K562 (cell line): ENCODE measurements around the gene ATF5. TPM values are rescaled to one million over a fixed set of nuclear protein-coding genes. Genes with fewer than 3 reads are reported as not detected.

Experiments used
- ARNT ChIP-seq, 2 experiments: fragments of 450-650 bp; IDR thresholded peaks; 2 replicates each; pipeline ENCODE4 v1.6.1; 2016; ENCODE audit warnings: mild to moderate bottlenecking in 1 of 2
- ASH1L ChIP-seq: fragments of 450-650 bp; IDR thresholded peaks from 2 replicates; pipeline ENCODE4 v1.6.1; 2018; ENCODE audit warnings: borderline replicate concordance, mild to moderate bottlenecking, low read depth; ENCODE audit not compliant: partially characterized antibody
- CC2D1A ChIP-seq: fragments of 450-650 bp; IDR thresholded peaks from 2 replicates; pipeline ENCODE4 v1.6.1; 2017; ENCODE audit warnings: mild to moderate bottlenecking
- CREM ChIP-seq: IDR thresholded peaks from 2 replicates; pipeline ENCODE4 v1.6.1; 2014; ENCODE audit warnings: antibody characterized with exemption, low read depth
- DDX20 ChIP-seq: fragments of 450-650 bp; IDR thresholded peaks from 2 replicates; pipeline ENCODE4 v1.6.1; 2016; ENCODE audit warnings: missing genetic modification characterization, low read depth, mild to moderate bottlenecking, missing compliant biosample characterization, moderate library complexity
- ELK1 ChIP-seq: sonication (generic); formaldehyde crosslinking; IDR thresholded peaks from 2 replicates; pipeline ENCODE4 v1.8.1; 2022; ENCODE audit warnings: missing genetic modification reagents
- HDGF ChIP-seq: fragments of 450-650 bp; IDR thresholded peaks from 2 replicates; pipeline ENCODE4 v1.6.1; 2016
- HES1 ChIP-seq: fragments of 450-650 bp; IDR thresholded peaks from 2 replicates; pipeline ENCODE4 v1.6.1; 2016; ENCODE audit warnings: low read depth, mild to moderate bottlenecking, moderate library complexity
- HNRNPH1 ChIP-seq: fragments of 200-400 bp; formaldehyde crosslinking; optimal IDR thresholded peaks from 2 replicates; pipeline ENCODE3; 2017; ENCODE audit warnings: low read depth, mild to moderate bottlenecking, low read length, moderate library complexity
- IRF9 ChIP-seq: fragments of 450-650 bp; IDR thresholded peaks from 2 replicates; pipeline ENCODE4 v1.6.1; 2016; ENCODE audit warnings: missing biosample characterization, missing genetic modification characterization
- KDM5B ChIP-seq: fragments of 200-600 bp; sonication (generic); IDR thresholded peaks from 2 replicates; pipeline ENCODE4 v1.6.1; 2012; ENCODE audit warnings: low read depth, mild to moderate bottlenecking, moderate library complexity, low read length, control low read depth, inconsistent platforms; ENCODE audit not compliant: insufficient replicate concordance
- KLF13 ChIP-seq: fragments of 450-650 bp; IDR thresholded peaks from 2 replicates; pipeline ENCODE4 v1.6.1; 2016; ENCODE audit warnings: missing genetic modification characterization, low read depth, mild to moderate bottlenecking, missing compliant biosample characterization, moderate library complexity, borderline replicate concordance
- MTA2 ChIP-seq: fragments of 450-650 bp; IDR thresholded peaks from 2 replicates; pipeline ENCODE4 v1.6.1; 2016; ENCODE audit warnings: low read depth
- MTA3 ChIP-seq: fragments of 450-650 bp; formaldehyde crosslinking; IDR thresholded peaks from 2 replicates; pipeline ENCODE4 v1.6.1; 2017; ENCODE audit warnings: mild to moderate bottlenecking, borderline replicate concordance
- NFYB ChIP-seq: IDR thresholded peaks from 2 replicates; pipeline ENCODE4 v1.6.1; 2011; ENCODE audit warnings: mild to moderate bottlenecking, moderate library complexity; ENCODE audit not compliant: insufficient read length; ENCODE audit errors: extremely low read depth
- RFX5 ChIP-seq: IDR thresholded peaks from 2 replicates; pipeline ENCODE4 v1.6.1; 2011; ENCODE audit warnings: low read depth, mild to moderate bottlenecking, improper control_type of control experiment, low read length
- RNF219 ChIP-seq: fragments of 250-450 bp; sonication (Bioruptor Pico); IDR thresholded peaks from 2 replicates; pipeline ENCODE4 v1.5.0; 2022; ENCODE audit warnings: mild to moderate bottlenecking
- TAF15 ChIP-seq: fragments of 200-400 bp; formaldehyde crosslinking; IDR thresholded peaks from 2 replicates; pipeline ENCODE4 v1.6.1; 2017; ENCODE audit warnings: mild to moderate bottlenecking, low read depth, low read length, moderate library complexity
- TBP ChIP-seq: optimal IDR thresholded peaks from 2 replicates; pipeline ENCODE3; 2011; ENCODE audit warnings: low read depth, low read length, improper control_type of control experiment
- ZNF133 ChIP-seq: fragments of 250-450 bp; sonication (Bioruptor Pico); IDR thresholded peaks from 2 replicates; pipeline ENCODE4 v1.4.0; 2020; ENCODE audit warnings: mild to moderate bottlenecking
- ZNF175 ChIP-seq: fragments of 200-800 bp; sonication (Bioruptor generic); IDR thresholded peaks from 2 replicates; pipeline ENCODE4 v1.6.1; 2016; ENCODE audit warnings: low read depth, mild to moderate bottlenecking, missing genetic modification characterization, missing compliant biosample characterization
- ZNF696 ChIP-seq: fragments of 250-450 bp; sonication (Bioruptor Pico); conservative IDR thresholded peaks from 2 replicates; pipeline ENCODE4 v1.4.0; 2020; ENCODE audit warnings: mild to moderate bottlenecking, moderate library complexity
- polyA plus RNA-seq, 8 experiments: library from polyadenylated mRNA; depleted of rRNA in 4 of 8; stranded (reverse) in 5 of 8; unstranded in 3 of 8; fragments of >200 nt; fragmentation: Nextera tagmentation in 2 of 8; fragmentation: Illumina TruSeq in 1 of 8; extraction: Ambion mirVana in 2 of 8; extraction: Trizol in 1 of 8; gene quantifications; 2 replicates each; pipeline versions ENCODE4 v1.2.1 to v1.2.3, GENCODE V29; 2011 to 2014; ENCODE audit warnings: inconsistent platforms in 1 of 8, missing spikeins in 1 of 8
- total RNA-seq, 7 experiments: library from RNA; depleted of rRNA in 6 of 7; stranded (reverse); fragments of >200 nt in 6 of 7; fragmentation: Illumina TruSeq in 2 of 7; extraction: Trizol in 2 of 7; gene quantifications; 2 replicates each; pipeline versions ENCODE4 v1.2.1 to v1.2.3, GENCODE V29; 2011 to 2021; ENCODE audit warnings: low replicate concordance in 1 of 7
- TF ChIP-seq, protein P1 (sequence below): sonication (generic); formaldehyde crosslinking; IDR thresholded peaks from 2 replicates; pipeline ENCODE4 v1.8.1; 2022; ENCODE audit warnings: missing genetic modification reagents

ATF5 gene
- total and polyA plus RNA-seq, 9 of the 15 experiments (the other 6 are each of a cell fraction or from before 2014, with no cell fraction given): 3.0 to 57.6 (median 11.1) TPM

GRCh38 chr19:49929121-49929610, at the start of gene ATF5, which contains the start of gene NUP62 (continued):
- no peak for TF ChIP-seq RNF219 (CRISPR knock-in tag)
- peak; percentile 60 for TF ChIP-seq KDM5B
- no peak for TF ChIP-seq ASH1L
- 0 out of 2 replicates have a peak, but pooled peaks have one; percentile 20 for TF ChIP-seq ELK1
- TF ChIP-seq ZNF175 (CRISPR knock-in tag): peak; percentile 35; the same call in 1 of the 2 replicates
- peak; percentile 94 for TF ChIP-seq MTA3
- TF ChIP-seq TAF15: no peak
- peak; percentile 86 for TF ChIP-seq TBP
- no peak for TF ChIP-seq RFX5
- no peak for TF ChIP-seq HDGF
- TF ChIP-seq CC2D1A: no peak
- no peak for TF ChIP-seq NFYB
- 0 out of 2 replicates have a peak, but pooled peaks have one; percentile 28 for TF ChIP-seq CREM
- no peak for TF ChIP-seq DDX20 (tag)
- no peak for TF ChIP-seq ZNF696 (CRISPR knock-in tag)
- TF ChIP-seq KLF13 (tag): 0 out of 2 replicates have a peak, but pooled peaks have one; percentile 11
- TF ChIP-seq MTA2: no peak
- TF ChIP-seq, protein P1, sequence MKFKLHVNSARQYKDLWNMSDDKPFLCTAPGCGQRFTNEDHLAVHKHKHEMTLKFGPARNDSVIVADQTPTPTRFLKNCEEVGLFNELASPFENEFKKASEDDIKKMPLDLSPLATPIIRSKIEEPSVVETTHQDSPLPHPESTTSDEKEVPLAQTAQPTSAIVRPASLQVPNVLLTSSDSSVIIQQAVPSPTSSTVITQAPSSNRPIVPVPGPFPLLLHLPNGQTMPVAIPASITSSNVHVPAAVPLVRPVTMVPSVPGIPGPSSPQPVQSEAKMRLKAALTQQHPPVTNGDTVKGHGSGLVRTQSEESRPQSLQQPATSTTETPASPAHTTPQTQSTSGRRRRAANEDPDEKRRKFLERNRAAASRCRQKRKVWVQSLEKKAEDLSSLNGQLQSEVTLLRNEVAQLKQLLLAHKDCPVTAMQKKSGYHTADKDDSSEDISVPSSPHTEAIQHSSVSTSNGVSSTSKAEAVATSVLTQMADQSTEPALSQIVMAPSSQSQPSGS (CRISPR knock-in tag): no peak; the same call in 1 of the 2 replicates
- TF ChIP-seq IRF9 (tag): no peak
- TF ChIP-seq ZNF133 (CRISPR knock-in tag): no peak
- TF ChIP-seq ARNT (IDR thresholded peaks at IDR 0.05): 0 out of 4 replicates have a peak, but pooled peaks of 1 of the 2 experiments have one; percentile 53
- no peak for TF ChIP-seq HES1
- TF ChIP-seq HNRNPH1: no peak
